GM12878 (cell line): ENCODE results near the gene CCDC170. TPM values are rescaled to one million over a fixed set of nuclear protein-coding genes. Genes with fewer than 3 reads are reported as not detected.

Source experiments
- ATAC-seq: fragments of 200-7000 bp; cut with Tn5 transposase; 3 replicates; pipeline ENCODE4 v1.9.1; 2020; ENCODE audit warnings: mild to moderate bottlenecking, moderate library complexity
- BruUV-seq: library from RNA; stranded (reverse); fragments of 400-500 nt; replicated peaks from 2 replicates; lab custom pipeline; 2021; lab: Mats Ljungman, UMichigan
- CTCF ChIA-PET: fragments of 300-600 bp; sonication (Branson Sonifier 250); formaldehyde crosslinking; extraction: SDS; loops from one replicate; lab custom pipeline; 2021; ENCODE audit warnings: inconsistent platforms; lab: Yijun Ruan, JAX
- POLR2A ChIA-PET: fragments of 350-600 bp; formaldehyde crosslinking; extraction: SDS; loops from one replicate; lab custom pipeline; 2021; ENCODE audit warnings: inconsistent platforms; lab: Charles Lee
- RAD21 ChIA-PET: fragments of 300-600 bp; sonication (Branson Sonifier 250); formaldehyde crosslinking; loops from one replicate; lab custom pipeline; 2023; ENCODE audit warnings: antibody characterized with exemption; ENCODE audit not compliant: unreplicated experiment; lab: Charles Lee
- SMC1A ChIA-PET: fragments of 300-600 bp; sonication (Branson Sonifier 250); formaldehyde crosslinking; loops from one replicate; lab custom pipeline; 2023; ENCODE audit not compliant: unreplicated experiment, uncharacterized antibody; lab: Charles Lee
- DNase-seq: peaks from one replicate; pipeline ENCODE4 v3.0.0-alpha.2; 2011; ENCODE audit warnings: low read depth, low spot score
- FAIRE-seq: peaks from 3 replicates; lab custom pipeline; 2011; peaks lifted over from hg19 to GRCh38; lab: Jason Lieb, UNC
- H2AFZ ChIP-seq: 2 replicates; pipeline ENCODE4 v1.6.0; 2011; ENCODE audit warnings: low read depth, low read length, control low read depth; ENCODE audit not compliant: control insufficient read depth
- H3K27ac ChIP-seq: 2 replicates; pipeline ENCODE4 v1.5.1; 2011; ENCODE audit warnings: control low read depth; ENCODE audit not compliant: control insufficient read depth, insufficient read depth
- H3K27me3 ChIP-seq, 2 experiments: replicated peaks in 1 of 2; 2 replicates each; pipeline versions ENCODE4 v1.6.0 to v1.6.1; 2011; ENCODE audit warnings: low read length in 1 of 2; ENCODE audit not compliant: control insufficient read depth in 2 of 2, insufficient read depth in 2 of 2
- H3K36me3 ChIP-seq, 2 experiments: 2 replicates each; pipeline ENCODE4 v1.5.1; 2011; ENCODE audit warnings: low read length in 1 of 2; ENCODE audit not compliant: control insufficient read depth in 2 of 2, insufficient read depth in 2 of 2
- H3K4me1 ChIP-seq: 2 replicates; pipeline ENCODE4 v1.6.1; 2011; ENCODE audit warnings: mild to moderate bottlenecking, low read length, moderate library complexity, mixed read lengths; ENCODE audit not compliant: control insufficient read depth, insufficient read depth
- H3K4me2 ChIP-seq: 2 replicates; pipeline ENCODE4 v1.6.0; 2011; ENCODE audit warnings: control low read depth; ENCODE audit not compliant: control insufficient read depth, insufficient read depth
- H3K4me3 ChIP-seq: fragments of 200-600 bp; sonication (generic); 2 replicates; pipeline ENCODE4 v1.5.1; 2016
- H3K79me2 ChIP-seq: 2 replicates; pipeline ENCODE4 v1.6.0; 2011; ENCODE audit warnings: low read length; ENCODE audit not compliant: control insufficient read depth, insufficient read depth
- H3K9ac ChIP-seq: 2 replicates; pipeline ENCODE4 v1.8.0; 2011; ENCODE audit warnings: low read length, control low read depth, mixed read lengths; ENCODE audit not compliant: control insufficient read depth, insufficient read depth
- H3K9me3 ChIP-seq: replicated peaks from 3 replicates; pipeline ENCODE4 v1.5.1; 2011; ENCODE audit warnings: mild to moderate bottlenecking, low read length; ENCODE audit not compliant: control insufficient read depth, insufficient read depth
- H4K20me1 ChIP-seq: 2 replicates; pipeline ENCODE4 v1.6.0; 2011; ENCODE audit not compliant: control insufficient read depth, insufficient read depth
- EGR1 ChIP-seq, 2 experiments: IDR thresholded peaks; 1 replicate in 1 of 2; 2 replicates in 1 of 2; pipeline ENCODE4 v1.6.1; 2011 to 2012; ENCODE audit warnings: low read depth in 2 of 2, low read length in 2 of 2, borderline replicate concordance in 1 of 2, mild to moderate bottlenecking in 1 of 2, moderate library complexity in 1 of 2
- FOXK2 ChIP-seq: fragments of 450-650 bp; IDR thresholded peaks from 2 replicates; pipeline ENCODE4 v1.6.1; 2017; ENCODE audit warnings: mild to moderate bottlenecking, moderate library complexity
- HDGF ChIP-seq: fragments of 450-650 bp; IDR thresholded peaks from 2 replicates; pipeline ENCODE4 v1.6.1; 2016; ENCODE audit warnings: antibody characterized with exemption
- IKZF2 ChIP-seq, 2 experiments: fragments of 450-650 bp; IDR thresholded peaks; 2 replicates each; pipeline ENCODE4 v1.6.1; 2017; ENCODE audit warnings: mild to moderate bottlenecking in 2 of 2, moderate library complexity in 2 of 2
- IRF5 ChIP-seq: fragments of 450-650 bp; IDR thresholded peaks from 2 replicates; pipeline ENCODE4 v1.6.1; 2017; ENCODE audit warnings: borderline replicate concordance
- JUND ChIP-seq: IDR thresholded peaks from 2 replicates; pipeline ENCODE4 v1.6.1; 2012; ENCODE audit warnings: low read depth, mild to moderate bottlenecking, low read length, improper control_type of control experiment, moderate library complexity
- MAX ChIP-seq: IDR thresholded peaks from 2 replicates; pipeline ENCODE4 v1.6.1; 2012; ENCODE audit warnings: low read depth, low read length, improper control_type of control experiment
- MEF2B ChIP-seq: fragments of 450-650 bp; IDR thresholded peaks from 2 replicates; pipeline ENCODE4 v1.6.1; 2018; ENCODE audit warnings: mild to moderate bottlenecking, moderate library complexity; ENCODE audit not compliant: partially characterized antibody, poor library complexity, severe bottlenecking
- MTA2 ChIP-seq: fragments of 450-650 bp; IDR thresholded peaks from 2 replicates; pipeline ENCODE4 v1.6.1; 2016; ENCODE audit warnings: low read depth, mild to moderate bottlenecking, moderate library complexity
- NBN ChIP-seq: fragments of 450-650 bp; IDR thresholded peaks from 2 replicates; pipeline ENCODE4 v1.6.1; 2016
- PAX5 ChIP-seq: IDR thresholded peaks from 2 replicates; pipeline ENCODE4 v1.6.1; 2011; ENCODE audit warnings: low read depth, low read length, borderline replicate concordance
- PAX8 ChIP-seq: fragments of 450-650 bp; IDR thresholded peaks from 2 replicates; pipeline ENCODE4 v1.6.1; 2017; ENCODE audit warnings: mild to moderate bottlenecking, moderate library complexity
- PML ChIP-seq: IDR thresholded peaks from 2 replicates; pipeline ENCODE4 v1.6.1; 2012; ENCODE audit warnings: low read length, inconsistent platforms
- SPI1 ChIP-seq: IDR thresholded peaks from 2 replicates; pipeline ENCODE4 v1.6.1; 2011; ENCODE audit warnings: low read depth, mild to moderate bottlenecking, low read length, moderate library complexity, borderline replicate concordance; ENCODE audit not compliant: insufficient read depth
- ZNF217 ChIP-seq: fragments of 450-650 bp; IDR thresholded peaks from 2 replicates; pipeline ENCODE4 v1.6.1; 2017; ENCODE audit warnings: antibody characterized with exemption, mild to moderate bottlenecking
- WGBS: methylation state at CpG from one replicate; pipeline ENCODE4 v1.1.6; 2016; ENCODE audit warnings: low lambda C conversion rate; ENCODE audit not compliant: insufficient replicate concordance, insufficient coverage; ENCODE audit errors: missing lambda C conversion rate; 5-methylcytosine and 5-hydroxymethylcytosine counted together
- in situ Hi-C: fragments of 300-500 bp; cut with MboI; formaldehyde crosslinking; loops from 9 replicates; pipeline ENCODE4 v1.14.3; 2018; ENCODE audit warnings: mixed read lengths
- intact Hi-C: fragments of 100-400 bp; cut with micrococcal nuclease; formaldehyde crosslinking; loops from one replicate; pipeline ENCODE4 v1.14.2; 2022; ENCODE audit not compliant: unreplicated experiment
- polyA plus RNA-seq, 11 experiments: library from polyadenylated mRNA; depleted of rRNA in 4 of 11; unstranded in 6 of 11; stranded (reverse) in 5 of 11; fragments of >200 nt; fragmentation: Nextera tagmentation in 4 of 11; fragmentation: Illumina TruSeq in 1 of 11; extraction: Ambion mirVana in 4 of 11; extraction: Trizol in 1 of 11; gene quantifications; 1 replicate in 1 of 11; 2 replicates in 10 of 11; pipeline versions ENCODE4 v1.2.1 to v1.2.3, GENCODE V29; 2011 to 2016; ENCODE audit warnings: inconsistent platforms in 2 of 11, missing spikeins in 2 of 11, low read depth in 1 of 11
- total RNA-seq, 4 experiments: library from RNA; depleted of rRNA in 3 of 4; stranded (reverse); fragments of >200 nt in 3 of 4; fragmentation: Illumina TruSeq in 1 of 4; extraction: Trizol in 1 of 4; gene quantifications; 2 replicates each; pipeline versions ENCODE4 v1.2.1 to v1.2.3, GENCODE V29; 2013 to 2021

Gene CCDC170
- total and polyA plus RNA-seq, 10 of the 15 experiments (the other 5 are each of a cell fraction or from before 2014, with no cell fraction given), result not detected

- H3K36me3 ChIP-seq, result no peaks in the 10 kb centered on the region
- ATAC-seq, result no peak
- FAIRE-seq, result no peak
- BruUV-seq, result no TSS peak
- intact Hi-C loops, result no loop called here
- no peak for DNase-seq
- H3K27me3 ChIP-seq, result no peaks in the 10 kb centered on the region
- no peak overlapping the region for H3K27ac ChIP-seq
- no peak overlapping the region for H3K4me3 ChIP-seq
- 7% methylated on average over 1 of the region's 1 CpG for WGBS
- in situ Hi-C loops, result no loop called here
- no peak for TF ChIP-seq JUND
- no peak for TF ChIP-seq PAX5
- TF ChIP-seq MTA2, result no peak
- no peak for TF ChIP-seq PML
- TF ChIP-seq, all 136 proteins: peak for 0
- Histone ChIP-seq H3K9ac (no peak overlapping the region), H3K9me3 (peaks cover 2% of the 10 kb centered on the region; the same call in 1 of the 3 replicates), H4K20me1 (no peaks in the 10 kb centered on the region), H2AFZ (no peak overlapping the region), H3K79me2 (no peaks in the 10 kb centered on the region), H3K4me2 (no peak overlapping the region), H3K4me1 (no peaks in the 10 kb centered on the region)
- ChIA-PET SMC1A (no interaction called here), POLR2A (no interaction called here), CTCF (no interaction called here), RAD21 (no interaction called here)
Observed at GRCh38 chr6:151523034-151523433, 29.2 kb downstream of the CCDC170 start.

- no TSS peak for BruUV-seq
Observed at GRCh38 chr6:151524059-151524458, 30.2 kb downstream of the CCDC170 start.

More at GRCh38 chr6:151524059-151524458, 30.2 kb downstream of the CCDC170 start:
- ATAC-seq (no peak), FAIRE-seq (no peak), DNase-seq (no peak)
- intact Hi-C loops (no loop called here), in situ Hi-C loops (no loop called here)
- Histone ChIP-seq H2AFZ (no peak overlapping the region), H3K4me3 (no peak overlapping the region), H4K20me1 (no peaks in the 10 kb centered on the region), H3K79me2 (no peaks in the 10 kb centered on the region), H3K4me2 (no peak overlapping the region), H3K27me3 (no peaks in the 10 kb centered on the region), H3K4me1 (no peaks in the 10 kb centered on the region), H3K9ac (no peak overlapping the region), H3K27ac (no peak overlapping the region), H3K9me3 (peaks cover 2% of the 10 kb centered on the region; the same call in 1 of the 3 replicates), H3K36me3 (no peaks in the 10 kb centered on the region)
- TF ChIP-seq HDGF (no peak), ZNF217 (no peak), NBN (no peak), SPI1 (no peak), IKZF2 (IDR thresholded peaks at IDR 0.05) (no peak), EGR1 (IDR thresholded peaks at IDR 0.05; ENCODE audit: borderline replicate concordance in 1 of 2, low read depth in 2 of 2, low read length in 2 of 2) (no peak), MEF2B (no peak), PML (no peak), MAX (no peak), PAX8 (no peak), IRF5 (no peak), FOXK2 (no peak)
- SMC1A ChIA-PET, result no interaction called here
- WGBS, result 29% methylated on average over 2 of the region's 2 CpGs
- RAD21 ChIA-PET, result no interaction called here
- POLR2A ChIA-PET, result no interaction called here
- CTCF ChIA-PET, result no interaction called here
